GM18873 (cell line): ENCODE measurements around the gene C22orf23.

Experiments
- ATAC-seq: cut with Tn5 transposase; IDR thresholded peaks from one replicate; pipeline ENCODE4 v1.9.1; 2021; ENCODE audit warnings: mild to moderate bottlenecking, moderate library complexity, moderate number of reproducible peaks; ENCODE audit not compliant: unreplicated experiment, low FRiP score

Gene C22orf23

DNA sequence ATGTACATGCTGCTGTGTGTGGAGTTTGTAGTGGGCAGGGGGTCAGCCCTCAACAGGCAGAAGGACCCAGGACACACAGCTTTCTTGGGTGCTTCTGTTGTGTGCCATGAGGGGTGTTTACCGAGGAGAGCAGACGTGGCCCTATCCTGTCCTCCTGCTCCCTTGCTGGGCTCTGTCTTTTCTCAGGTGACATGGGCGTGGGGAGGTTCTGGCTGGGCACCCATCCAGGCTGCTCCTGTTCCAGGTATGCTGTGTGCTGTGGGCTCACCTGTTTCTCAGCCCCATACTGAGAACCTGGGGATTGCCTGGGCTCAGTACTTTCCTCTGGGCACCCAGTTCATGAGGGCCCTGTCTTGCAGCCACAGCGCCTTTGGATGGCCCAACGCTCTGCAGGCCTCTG lies 24.0 kb downstream of the C22orf23 start:
- ATAC-seq, result no peak

DNA sequence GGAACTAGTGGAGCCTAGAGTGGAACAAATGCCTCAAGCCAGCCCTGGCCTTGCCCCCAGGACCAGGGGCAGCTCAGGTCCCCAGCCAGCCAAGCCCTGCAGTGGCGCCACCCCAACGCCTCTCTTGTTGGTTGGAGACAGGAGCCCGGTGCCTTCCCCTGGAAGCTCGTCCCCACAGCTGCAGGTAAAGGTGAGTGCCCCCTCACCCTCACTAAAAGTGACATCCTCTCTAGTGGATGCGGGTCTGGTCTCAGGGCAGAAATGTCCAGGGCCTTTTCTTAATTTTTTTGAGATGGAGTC lies 25.8 kb downstream of the C22orf23 start:
- ATAC-seq, result no peak

DNA sequence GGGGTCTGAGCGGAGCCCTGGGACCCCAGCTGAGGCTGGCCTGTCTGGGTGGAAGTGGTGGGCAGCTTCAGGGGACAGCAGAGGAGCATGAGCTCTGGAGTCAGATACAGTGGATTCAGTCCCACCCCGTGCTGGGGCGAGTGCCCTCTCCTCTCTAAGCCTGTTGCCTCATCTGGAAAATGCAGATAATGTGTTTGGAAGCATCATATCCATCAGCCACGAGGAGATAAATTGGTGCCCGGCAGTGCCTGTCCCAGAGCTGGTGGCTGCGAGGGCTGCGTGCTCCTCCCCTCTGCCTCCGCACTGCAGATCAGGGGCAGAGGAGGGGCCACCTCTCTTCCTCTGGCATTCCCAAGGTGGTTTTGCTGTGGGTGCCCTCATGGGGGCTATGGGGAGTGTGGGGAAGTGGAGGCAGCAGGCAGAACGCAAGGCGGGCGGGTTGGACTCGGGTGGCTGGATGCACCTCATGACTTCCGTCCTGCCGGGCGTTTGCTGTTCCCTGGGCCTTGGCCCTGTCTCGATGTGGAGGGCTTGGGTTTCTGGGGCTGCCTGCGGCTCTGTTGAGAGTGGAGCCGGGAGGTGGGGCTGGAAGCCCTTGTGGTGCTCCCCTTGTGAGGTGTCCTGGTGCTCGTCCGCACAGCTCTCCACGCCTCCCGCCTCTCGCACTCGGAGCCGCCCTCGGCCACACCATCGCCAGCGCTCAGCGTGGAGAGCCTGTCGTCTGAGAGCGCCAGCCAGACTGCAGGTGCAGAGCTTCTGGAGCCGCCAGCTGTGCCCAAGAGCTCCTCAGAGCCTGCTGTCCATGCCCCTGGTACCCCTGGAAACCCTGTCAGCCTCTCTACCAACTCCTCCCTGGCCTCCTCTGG lies 26.4 kb downstream of the C22orf23 start:
- ATAC-seq, result no peak

DNA sequence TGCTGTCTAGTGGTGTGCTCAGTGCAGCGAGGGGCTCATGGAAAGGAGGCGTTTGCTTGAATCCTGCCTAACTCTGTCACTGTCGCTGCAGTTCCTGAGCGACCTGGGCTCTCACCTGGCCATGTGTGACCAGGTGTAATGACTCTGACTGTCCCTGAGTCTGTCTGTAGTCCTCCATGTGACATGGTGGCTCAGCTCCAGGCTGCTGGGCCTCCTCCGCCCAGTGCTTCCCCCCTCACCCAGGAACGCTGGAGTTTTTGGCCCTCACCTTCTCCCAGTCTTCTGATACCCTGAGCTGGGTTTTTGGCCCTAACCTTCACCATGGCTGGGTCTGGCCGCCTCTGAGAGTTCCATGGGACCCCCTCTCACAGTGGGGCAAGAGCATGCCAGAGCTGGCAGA lies 27.0 kb downstream of the C22orf23 start:
- no peak for ATAC-seq

DNA sequence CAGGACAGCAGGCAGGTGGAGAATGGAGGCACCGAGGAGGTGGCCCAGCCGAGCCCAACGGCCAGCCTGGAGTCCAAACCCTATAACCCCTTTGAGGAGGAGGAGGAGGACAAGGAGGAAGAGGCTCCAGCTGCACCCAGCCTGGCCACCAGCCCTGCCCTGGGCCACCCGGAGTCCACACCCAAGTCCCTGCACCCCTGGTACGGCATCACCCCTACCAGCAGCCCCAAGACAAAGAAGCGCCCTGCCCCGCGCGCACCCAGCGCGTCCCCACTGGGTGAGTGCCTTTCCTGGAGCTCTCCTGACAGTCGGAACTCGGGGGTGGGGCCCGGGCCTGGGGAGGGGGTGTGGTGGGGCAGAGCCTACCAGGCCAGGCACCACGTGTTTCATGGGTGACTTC lies 27.6 kb downstream of the C22orf23 start:
- no peak for ATAC-seq

DNA sequence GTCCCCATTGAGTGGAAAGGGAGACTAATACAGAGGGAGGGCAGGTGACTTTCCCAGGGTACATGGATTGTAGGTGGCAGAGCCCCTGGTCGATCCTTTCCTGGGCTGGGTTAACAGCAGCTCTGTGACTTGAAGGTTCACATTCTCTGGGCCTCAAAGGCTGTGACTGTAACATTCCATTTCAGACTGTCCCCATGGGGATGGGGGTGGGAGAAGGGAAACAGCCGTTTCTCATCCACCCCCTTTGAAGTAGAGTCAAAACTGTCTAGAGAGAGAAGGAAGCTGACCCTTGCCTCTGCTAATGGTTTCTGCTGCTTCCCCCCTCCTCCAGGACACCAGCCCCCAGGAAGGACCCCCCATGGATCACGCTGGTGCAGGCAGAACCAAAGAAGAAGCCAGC lies 28.1 kb downstream of the C22orf23 start:
- no peak for ATAC-seq

DNA sequence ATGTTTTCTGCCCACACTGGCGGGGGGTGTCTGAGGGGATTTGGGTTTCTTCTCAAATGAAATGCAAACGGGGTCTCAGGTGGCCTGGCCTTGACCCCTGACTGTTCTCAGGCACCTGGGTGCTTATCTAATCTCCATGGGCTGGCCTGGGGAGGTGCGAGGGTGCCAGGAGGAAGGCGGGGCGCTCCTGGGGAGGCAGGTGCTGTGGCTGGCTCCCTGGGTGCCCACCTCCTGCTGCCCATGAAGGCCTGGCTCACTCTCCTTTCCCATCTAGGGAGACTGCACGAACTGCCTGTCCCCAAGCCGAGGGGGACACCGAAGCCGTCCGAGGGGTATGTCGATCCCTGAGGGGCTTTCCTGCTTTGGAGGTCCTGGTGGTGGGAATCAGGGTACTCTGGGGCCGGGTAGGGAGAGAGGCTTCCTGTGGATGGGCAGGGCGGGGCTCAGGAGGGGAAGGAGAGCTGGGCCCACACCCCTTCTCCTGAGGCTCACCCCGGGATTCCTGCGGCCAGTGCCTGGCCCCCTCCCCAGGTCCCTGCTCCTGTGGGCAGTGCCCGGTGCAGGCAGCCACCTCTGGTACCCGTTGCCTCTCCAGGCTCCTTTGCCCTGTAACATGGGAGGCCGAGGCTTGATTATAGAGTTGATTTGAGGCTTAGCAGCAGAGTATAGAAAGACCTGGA lies 28.9 kb downstream of the C22orf23 start:
- ATAC-seq, result no peak

DNA sequence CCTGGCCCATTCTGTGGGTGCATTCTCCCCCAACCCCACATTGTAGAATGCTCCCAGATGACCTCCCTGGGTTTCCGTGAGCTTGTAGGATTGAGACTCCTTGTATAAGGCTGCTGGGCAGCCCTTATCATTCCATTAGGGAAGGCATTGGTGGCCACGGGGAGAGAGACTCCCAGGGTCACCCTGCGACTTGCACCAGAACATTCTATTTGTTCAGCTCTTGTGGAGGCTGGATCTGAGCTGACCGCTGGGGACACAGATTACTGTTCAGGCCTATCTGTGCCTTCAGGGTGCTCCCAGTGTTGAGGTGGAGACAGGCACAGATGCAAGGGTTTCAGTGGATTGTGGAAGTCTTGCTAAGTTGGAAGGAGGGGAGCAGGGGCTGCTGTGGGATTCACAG lies 29.5 kb downstream of the C22orf23 start:
- ATAC-seq, result no peak

DNA sequence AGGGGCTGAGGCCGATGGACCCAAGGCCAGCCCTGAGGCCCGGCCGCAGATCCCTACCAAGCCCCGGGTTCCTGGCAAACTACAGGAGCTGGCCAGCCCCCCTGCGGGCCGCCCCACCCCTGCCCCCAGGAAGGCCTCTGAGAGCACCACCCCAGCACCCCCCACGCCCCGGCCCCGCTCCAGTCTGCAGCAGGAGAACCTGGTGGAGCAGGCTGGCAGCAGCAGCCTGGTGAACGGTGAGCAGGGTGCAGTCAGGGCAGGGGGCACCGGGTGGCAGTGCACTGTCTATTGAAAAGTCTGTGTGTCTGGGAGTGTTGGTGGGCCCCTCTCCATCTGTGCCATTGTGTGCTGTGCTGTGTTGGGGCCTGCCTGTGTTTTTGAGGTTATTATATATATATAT lies 31.2 kb downstream of the C22orf23 start:
- ATAC-seq, result no peak

DNA sequence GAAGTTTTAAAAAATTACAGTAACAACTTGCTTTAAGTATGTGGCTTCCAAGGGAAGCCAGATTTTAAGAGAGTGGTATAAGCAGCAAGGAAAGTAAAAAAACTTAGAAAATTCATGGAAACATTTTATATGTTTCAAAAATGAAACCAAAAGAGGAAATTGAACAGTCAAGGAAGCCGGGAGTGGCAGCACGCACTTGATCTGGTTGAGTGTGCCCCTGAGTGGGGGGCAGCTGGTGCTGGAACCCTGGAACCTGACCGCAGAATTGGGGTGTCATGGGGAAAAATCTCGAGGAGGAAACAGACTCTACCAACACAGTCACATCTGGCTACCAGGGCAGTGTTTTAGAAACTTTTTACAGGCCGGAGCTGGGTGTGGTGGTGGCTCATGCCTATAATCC lies 33.3 kb downstream of the C22orf23 start:
- no peak for ATAC-seq

DNA sequence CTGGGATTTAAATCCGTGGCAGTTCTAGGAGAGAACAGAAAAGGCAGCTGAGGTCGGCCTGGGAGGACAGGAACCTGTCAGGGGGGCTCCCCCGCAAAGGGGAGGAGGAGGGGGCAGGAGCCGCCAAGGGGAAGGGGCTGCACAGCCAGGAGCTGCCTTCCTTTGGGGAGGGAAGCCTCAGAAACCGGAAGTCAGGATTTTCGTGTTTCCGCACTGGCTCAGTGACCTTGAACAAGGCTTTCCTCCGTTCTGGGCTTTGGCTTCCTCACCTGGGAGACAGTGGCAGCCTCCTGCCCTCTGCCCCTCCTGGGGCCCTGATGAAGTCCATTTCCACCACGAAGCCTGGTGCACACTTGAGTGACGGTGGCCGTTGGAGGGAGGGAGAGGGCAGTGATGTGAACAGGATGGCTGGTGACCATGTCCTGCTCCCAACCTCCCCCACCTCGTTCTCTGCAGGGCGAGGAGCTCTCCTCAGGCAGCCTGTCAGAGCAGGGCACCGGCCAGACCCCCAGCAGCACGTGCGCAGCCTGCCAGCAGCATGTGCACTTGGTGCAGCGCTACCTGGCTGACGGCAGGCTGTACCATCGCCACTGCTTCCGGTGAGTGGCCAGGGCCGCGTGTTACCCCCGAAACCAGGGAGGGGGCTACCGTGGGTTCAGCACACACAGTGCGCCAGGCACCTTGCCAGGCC lies 34.7 kb downstream of the C22orf23 start:
- ATAC-seq, result no peak

DNA sequence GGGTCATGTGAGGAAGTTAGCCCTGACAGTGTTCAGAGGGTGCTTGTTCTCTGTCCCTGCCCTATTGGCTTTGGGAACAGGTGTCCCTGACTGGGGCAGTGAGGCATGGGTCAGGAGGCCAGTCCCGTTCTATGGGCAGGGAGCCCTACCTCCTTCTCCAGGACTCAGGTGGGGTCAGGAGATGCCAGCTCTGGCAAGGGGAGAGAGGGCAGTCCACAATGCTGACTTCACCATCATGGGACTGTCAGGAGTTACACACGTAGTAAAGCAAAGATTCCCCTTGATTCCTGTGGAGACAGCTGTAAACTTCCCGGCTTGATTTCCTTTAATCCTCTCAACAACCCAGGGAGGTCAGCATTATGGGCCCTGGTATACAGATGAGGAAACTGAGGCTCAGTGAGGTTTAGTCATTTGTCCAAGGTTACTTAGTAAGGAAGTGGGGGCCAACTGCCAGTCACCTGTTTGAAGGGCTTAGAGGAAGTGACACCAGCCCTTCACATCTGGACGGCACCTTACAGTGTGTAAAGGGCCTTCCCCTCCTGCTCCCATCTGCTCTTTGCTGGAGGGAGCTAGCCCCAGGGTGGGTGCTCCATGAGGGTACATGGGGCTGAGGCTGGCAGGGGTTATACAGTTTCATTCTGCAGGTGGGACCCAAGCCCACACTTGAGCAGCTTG lies 35.4 kb downstream of the C22orf23 start:
- no peak for ATAC-seq

DNA sequence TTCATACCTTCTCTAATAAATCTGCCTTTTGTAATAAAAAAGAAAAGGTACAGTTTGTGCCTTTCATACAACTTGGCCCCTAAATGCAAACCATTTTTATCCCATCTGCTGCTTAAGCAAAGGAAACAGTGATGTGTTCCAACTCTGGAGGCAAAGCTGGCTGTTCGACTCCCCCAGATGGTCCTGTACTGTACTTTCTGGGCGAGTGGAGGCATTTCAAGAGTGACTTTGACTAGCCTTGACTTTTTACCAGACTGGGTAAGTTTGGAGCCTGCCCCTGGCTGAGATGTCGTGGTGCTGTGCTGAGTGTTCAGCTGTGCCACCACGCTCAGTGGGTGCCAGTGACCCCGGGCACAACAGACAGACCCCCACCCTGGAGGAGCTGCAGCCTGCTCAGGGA lies 37.1 kb downstream of the C22orf23 start:
- no peak for ATAC-seq

DNA sequence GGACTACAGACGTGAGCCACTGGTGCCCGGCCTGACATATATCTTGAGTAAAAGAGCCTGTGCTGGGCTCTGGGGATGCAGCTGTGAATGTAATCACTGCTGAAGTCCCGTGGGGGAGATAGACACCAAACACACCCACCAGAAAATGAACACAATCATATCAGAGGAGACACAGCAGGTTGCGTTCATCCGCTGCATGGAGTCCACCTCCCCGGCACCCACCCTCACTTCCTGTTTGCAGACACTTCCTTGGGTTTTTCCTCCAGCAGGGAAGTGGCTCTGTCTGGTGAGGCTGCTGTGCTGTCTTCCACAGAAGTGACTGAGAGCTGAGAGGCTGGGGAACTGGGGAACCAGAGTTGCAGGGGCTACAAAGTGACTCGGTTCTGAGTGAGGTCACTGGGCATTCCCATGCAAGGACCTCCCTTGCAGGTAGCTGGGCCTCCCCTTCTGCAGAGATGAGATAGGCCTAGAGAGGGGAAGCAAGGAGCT lies 40.1 kb downstream of the C22orf23 start:
- no peak for ATAC-seq

DNA sequence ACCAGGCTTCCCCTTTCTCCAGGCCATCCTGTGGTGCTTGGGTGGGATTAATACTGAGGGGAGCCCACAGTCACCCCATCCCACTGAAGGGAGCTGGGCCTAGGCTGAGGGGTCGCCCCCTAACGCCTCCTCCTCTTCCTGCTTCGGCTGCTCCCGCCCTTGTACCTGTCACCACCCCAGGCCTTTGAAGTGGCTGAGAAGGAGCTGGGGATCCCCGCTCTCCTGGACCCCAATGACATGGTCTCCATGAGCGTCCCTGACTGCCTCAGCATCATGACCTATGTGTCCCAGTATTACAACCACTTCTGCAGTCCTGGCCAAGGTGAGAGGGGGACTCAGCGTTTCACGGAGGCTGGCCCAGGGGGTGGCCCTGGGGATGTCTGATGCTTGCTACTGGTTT lies 41.2 kb downstream of the C22orf23 start:
- ATAC-seq, result no peak

DNA sequence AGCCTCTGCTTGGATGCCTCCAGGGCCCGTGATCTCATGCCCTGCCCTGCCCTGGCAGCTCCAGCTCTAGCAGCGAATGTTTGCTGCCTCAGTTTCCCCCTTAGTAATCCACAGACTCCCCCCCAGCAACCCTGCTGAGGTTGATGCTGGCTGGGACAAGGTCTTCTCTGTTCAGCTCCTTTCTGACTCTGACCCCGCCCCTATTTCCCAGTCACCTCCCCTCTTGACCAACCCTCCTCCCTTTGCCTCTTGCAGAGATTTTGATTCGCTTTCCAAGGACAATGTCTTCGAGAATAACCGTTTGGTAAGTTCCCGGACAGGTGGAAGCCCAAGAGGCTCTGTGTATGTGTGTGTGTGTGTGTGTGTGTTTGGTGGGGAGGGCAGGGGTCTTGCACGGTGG lies 41.7 kb downstream of the C22orf23 start:
- ATAC-seq, result no peak

DNA sequence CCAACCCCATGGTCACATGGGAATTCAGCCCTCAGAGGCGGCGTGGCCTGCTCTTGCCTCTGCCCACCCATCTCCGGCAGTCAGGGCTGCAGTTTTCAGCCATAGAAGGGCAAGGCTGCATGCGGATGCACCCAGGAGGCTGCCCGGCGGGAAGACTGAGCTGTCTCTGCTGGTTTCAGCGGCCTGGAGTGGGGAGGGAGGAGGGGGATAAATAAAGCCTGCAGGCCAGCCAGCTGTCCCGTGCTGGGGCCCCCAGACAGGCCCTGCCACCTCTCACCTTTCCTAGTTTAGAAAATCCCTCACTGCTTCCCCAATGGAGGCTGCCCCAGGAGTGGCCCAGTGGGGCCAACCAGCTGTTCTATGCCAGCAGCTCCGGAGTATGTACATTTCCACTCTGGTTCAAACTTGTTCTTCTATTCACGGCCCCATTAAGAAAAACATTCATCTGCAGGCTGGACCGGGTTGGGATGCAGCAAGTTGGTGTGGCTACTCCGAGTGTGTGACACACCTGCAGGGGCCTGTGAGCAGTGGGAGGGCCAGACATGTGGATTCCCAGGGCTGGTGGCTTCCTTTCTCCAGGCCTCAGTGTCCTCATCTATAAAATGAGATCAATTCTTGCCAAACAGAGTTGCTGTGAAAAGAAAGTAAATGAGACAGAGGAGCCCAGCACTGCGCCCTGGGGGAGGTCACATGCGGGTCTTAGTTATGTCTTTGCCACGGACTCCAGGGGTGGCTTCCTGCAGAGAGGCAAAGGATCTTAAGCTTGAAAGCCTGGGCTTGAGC lies 42.3 kb downstream of the C22orf23 start:
- ATAC-seq, result no peak

DNA sequence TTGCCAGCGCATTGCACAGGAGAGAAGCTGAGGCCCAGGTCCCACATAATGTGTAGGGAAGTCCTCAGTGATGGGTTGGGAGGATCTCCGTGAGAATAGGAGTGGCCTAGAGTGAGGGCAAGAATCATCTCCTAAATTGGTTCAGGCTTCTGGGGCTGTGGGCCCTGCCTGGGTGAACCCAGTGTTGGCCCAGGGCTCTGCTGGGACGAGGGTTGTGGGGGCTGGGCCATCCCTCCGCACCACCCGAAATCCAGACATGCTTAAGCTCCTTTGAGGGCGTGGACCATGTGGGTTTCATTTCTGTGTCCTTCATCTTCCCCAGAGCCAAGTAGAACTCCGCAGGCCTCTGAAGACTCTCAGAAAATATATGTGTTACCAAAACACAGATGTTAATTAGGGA lies 43.6 kb downstream of the C22orf23 start:
- no peak for ATAC-seq

DNA sequence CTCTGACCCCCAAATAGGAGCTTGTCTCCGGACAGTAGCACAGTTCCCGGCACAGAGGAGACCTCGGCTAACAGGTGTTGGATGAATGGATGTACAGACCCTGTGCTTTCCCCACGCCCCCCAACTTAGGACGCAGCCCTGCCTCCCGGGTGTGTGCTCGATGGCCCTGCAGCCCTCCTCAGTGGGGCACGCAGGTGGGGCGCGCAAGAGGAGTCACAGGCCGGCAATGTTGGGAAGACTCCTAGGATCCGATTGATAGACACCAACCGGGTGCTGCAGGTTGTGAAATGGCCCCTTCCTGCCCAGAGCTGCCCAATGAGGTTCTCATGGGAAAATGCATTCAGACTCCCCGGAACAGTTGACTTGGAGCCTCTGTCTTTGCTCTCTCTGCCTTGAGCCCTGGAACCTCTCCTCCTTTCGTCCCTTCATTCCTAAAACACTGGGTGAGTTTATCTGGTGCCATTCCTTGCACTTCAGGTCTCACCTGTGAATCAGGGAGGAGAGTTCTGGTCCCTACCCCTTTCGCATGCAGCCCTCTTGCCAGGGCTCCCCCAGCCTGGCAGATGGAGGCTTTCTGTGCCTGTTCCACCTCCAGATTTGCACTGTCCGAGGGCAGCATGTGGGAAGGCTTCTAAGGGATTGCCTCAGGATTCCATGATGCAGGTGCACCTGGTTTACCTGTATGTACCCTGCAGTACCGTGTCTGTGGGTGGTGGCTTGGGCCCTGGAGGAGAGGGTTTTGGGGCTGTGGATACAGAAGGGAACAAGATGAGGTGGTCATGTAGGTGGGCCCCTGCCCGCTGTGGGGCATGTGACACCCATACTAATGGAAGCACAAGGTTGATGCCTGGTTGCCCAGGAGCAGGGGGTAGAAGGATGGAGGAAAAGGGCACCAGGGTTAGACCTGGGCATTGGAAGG lies 46.1 kb downstream of the C22orf23 start:
- ATAC-seq, result no peak
